ENCODE measurements around the gene PPP1R1C. TPM values are rescaled to one million over a fixed set of nuclear protein-coding genes. Genes with fewer than 3 reads are reported as not detected.

PPP1R1C gene
- total and polyA plus RNA-seq, 2 experiments from 2014 or later: 3.5 to 18.8 TPM

DNA sequence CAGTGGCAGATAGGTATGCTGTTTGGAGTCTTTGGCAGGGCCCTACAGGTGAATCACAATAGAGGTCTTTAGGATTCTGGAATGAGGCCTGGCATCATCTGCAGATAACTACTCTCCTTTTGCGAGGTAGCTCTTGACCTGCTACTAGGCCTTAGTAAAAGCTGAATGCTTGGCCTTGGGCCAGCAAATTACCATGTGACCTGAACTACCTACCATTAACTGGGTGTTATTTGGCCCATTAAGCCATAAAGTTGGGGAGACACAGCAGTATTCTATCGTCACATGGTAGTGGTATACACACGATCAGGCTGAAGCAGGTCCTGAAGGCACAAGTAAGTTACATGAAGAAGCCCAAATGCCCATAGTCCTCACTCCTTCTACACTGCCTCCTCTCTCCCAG is 178.2 kb downstream of the PPP1R1C start:
- Histone ChIP-seq H3K79me2 (replicated peaks; ENCODE audit: insufficient read depth) (no peaks in the 10 kb centered on the region), H3K4me2 (no peak overlapping the region), H3K27ac (ENCODE audit: low read depth) (no peak overlapping the region), H3F3A (replicated peaks; ENCODE audit: low read depth) (no peaks in the 10 kb centered on the region), H3K36me3 (ENCODE audit: insufficient read depth) (no peaks in the 10 kb centered on the region), H4K20me1 (replicated peaks; ENCODE audit: insufficient read depth) (no peaks in the 10 kb centered on the region), H3K4me3 (no peak overlapping the region), H3K27me3 (ENCODE audit: insufficient read depth) (no peaks in the 10 kb centered on the region), H2AFZ (no peak overlapping the region), H3K4me1 (ENCODE audit: insufficient read depth) (no peaks in the 10 kb centered on the region), H3K9me2 (ENCODE audit: insufficient read depth) (peaks cover 8% of the 10 kb centered on the region; the same call in 1 of the 2 replicates)
- no peak overlapping the region for H3K4me3 Mint-ChIP-seq
- H3K9me3 Mint-ChIP-seq: no peaks in the 10 kb centered on the region
- no peak for DNase-seq (ENCODE audit: low spot score)
- TF ChIP-seq, protein P1, sequence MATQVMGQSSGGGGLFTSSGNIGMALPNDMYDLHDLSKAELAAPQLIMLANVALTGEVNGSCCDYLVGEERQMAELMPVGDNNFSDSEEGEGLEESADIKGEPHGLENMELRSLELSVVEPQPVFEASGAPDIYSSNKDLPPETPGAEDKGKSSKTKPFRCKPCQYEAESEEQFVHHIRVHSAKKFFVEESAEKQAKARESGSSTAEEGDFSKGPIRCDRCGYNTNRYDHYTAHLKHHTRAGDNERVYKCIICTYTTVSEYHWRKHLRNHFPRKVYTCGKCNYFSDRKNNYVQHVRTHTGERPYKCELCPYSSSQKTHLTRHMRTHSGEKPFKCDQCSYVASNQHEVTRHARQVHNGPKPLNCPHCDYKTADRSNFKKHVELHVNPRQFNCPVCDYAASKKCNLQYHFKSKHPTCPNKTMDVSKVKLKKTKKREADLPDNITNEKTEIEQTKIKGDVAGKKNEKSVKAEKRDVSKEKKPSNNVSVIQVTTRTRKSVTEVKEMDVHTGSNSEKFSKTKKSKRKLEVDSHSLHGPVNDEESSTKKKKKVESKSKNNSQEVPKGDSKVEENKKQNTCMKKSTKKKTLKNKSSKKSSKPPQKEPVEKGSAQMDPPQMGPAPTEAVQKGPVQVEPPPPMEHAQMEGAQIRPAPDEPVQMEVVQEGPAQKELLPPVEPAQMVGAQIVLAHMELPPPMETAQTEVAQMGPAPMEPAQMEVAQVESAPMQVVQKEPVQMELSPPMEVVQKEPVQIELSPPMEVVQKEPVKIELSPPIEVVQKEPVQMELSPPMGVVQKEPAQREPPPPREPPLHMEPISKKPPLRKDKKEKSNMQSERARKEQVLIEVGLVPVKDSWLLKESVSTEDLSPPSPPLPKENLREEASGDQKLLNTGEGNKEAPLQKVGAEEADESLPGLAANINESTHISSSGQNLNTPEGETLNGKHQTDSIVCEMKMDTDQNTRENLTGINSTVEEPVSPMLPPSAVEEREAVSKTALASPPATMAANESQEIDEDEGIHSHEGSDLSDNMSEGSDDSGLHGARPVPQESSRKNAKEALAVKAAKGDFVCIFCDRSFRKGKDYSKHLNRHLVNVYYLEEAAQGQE (IDR thresholded peaks at IDR 0.05; ENCODE audit: unreplicated experiment): no peak
- no peak for TF ChIP-seq POLR2AphosphoS5 (IDR thresholded peaks at IDR 0.05; ENCODE audit: low read depth)
- no peak for TF ChIP-seq CREB1 (CRISPR knock-in tag; IDR thresholded peaks at IDR 0.05; ENCODE audit: low read depth)
- no peak for TF ChIP-seq JUNB (IDR thresholded peaks at IDR 0.05; ENCODE audit: unreplicated experiment)
- TF ChIP-seq, protein P2, sequence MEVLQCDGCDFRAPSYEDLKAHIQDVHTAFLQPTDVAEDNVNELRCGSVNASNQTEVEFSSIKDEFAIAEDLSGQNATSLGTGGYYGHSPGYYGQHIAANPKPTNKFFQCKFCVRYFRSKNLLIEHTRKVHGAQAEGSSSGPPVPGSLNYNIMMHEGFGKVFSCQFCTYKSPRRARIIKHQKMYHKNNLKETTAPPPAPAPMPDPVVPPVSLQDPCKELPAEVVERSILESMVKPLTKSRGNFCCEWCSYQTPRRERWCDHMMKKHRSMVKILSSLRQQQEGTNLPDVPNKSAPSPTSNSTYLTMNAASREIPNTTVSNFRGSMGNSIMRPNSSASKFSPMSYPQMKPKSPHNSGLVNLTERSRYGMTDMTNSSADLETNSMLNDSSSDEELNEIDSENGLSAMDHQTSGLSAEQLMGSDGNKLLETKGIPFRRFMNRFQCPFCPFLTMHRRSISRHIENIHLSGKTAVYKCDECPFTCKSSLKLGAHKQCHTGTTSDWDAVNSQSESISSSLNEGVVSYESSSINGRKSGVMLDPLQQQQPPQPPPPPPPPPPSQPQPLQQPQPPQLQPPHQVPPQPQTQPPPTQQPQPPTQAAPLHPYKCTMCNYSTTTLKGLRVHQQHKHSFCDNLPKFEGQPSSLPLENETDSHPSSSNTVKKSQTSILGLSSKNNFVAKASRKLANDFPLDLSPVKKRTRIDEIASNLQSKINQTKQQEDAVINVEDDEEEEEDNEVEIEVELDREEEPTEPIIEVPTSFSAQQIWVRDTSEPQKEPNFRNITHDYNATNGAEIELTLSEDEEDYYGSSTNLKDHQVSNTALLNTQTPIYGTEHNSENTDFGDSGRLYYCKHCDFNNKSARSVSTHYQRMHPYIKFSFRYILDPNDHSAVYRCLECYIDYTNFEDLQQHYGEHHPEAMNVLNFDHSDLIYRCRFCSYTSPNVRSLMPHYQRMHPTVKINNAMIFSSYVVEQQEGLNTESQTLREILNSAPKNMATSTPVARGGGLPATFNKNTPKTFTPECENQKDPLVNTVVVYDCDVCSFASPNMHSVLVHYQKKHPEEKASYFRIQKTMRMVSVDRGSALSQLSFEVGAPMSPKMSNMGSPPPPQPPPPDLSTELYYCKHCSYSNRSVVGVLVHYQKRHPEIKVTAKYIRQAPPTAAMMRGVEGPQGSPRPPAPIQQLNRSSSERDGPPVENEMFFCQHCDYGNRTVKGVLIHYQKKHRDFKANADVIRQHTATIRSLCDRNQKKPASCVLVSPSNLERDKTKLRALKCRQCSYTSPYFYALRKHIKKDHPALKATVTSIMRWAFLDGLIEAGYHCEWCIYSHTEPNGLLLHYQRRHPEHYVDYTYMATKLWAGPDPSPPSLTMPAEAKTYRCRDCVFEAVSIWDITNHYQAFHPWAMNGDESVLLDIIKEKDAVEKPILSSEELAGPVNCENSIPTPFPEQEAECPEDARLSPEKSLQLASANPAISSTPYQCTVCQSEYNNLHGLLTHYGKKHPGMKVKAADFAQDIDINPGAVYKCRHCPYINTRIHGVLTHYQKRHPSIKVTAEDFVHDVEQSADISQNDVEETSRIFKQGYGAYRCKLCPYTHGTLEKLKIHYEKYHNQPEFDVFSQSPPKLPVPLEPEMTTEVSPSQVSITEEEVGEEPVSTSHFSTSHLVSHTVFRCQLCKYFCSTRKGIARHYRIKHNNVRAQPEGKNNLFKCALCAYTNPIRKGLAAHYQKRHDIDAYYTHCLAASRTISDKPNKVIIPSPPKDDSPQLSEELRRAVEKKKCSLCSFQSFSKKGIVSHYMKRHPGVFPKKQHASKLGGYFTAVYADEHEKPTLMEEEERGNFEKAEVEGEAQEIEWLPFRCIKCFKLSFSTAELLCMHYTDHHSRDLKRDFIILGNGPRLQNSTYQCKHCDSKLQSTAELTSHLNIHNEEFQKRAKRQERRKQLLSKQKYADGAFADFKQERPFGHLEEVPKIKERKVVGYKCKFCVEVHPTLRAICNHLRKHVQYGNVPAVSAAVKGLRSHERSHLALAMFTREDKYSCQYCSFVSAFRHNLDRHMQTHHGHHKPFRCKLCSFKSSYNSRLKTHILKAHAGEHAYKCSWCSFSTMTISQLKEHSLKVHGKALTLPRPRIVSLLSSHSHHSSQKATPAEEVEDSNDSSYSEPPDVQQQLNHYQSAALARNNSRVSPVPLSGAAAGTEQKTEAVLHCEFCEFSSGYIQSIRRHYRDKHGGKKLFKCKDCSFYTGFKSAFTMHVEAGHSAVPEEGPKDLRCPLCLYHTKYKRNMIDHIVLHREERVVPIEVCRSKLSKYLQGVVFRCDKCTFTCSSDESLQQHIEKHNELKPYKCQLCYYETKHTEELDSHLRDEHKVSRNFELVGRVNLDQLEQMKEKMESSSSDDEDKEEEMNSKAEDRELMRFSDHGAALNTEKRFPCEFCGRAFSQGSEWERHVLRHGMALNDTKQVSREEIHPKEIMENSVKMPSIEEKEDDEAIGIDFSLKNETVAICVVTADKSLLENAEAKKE (CRISPR knock-in tag; IDR thresholded peaks at IDR 0.05): no peak
- no peak for TF ChIP-seq STAT1 (IDR thresholded peaks at IDR 0.05; ENCODE audit: unreplicated experiment)
- no peak for TF ChIP-seq NANOG (IDR thresholded peaks at IDR 0.05; ENCODE audit: borderline replicate concordance)
- no peak for TF ChIP-seq ZNF114 (CRISPR knock-in tag; IDR thresholded peaks at IDR 0.05)
- TF ChIP-seq, protein P3, sequence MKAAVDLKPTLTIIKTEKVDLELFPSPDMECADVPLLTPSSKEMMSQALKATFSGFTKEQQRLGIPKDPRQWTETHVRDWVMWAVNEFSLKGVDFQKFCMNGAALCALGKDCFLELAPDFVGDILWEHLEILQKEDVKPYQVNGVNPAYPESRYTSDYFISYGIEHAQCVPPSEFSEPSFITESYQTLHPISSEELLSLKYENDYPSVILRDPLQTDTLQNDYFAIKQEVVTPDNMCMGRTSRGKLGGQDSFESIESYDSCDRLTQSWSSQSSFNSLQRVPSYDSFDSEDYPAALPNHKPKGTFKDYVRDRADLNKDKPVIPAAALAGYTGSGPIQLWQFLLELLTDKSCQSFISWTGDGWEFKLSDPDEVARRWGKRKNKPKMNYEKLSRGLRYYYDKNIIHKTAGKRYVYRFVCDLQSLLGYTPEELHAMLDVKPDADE (IDR thresholded peaks at IDR 0.05): no peak
- no peak for TF ChIP-seq EZH2phosphoT487 (IDR thresholded peaks at IDR 0.05; ENCODE audit: unreplicated experiment)
- no peak for TF ChIP-seq ZNF331 (CRISPR knock-in tag; IDR thresholded peaks at IDR 0.05; ENCODE audit: low read depth)
- TF ChIP-seq EZH2 (IDR thresholded peaks at IDR 0.05; ENCODE audit: low read depth, unreplicated experiment): no peak
- TF ChIP-seq, protein P4, sequence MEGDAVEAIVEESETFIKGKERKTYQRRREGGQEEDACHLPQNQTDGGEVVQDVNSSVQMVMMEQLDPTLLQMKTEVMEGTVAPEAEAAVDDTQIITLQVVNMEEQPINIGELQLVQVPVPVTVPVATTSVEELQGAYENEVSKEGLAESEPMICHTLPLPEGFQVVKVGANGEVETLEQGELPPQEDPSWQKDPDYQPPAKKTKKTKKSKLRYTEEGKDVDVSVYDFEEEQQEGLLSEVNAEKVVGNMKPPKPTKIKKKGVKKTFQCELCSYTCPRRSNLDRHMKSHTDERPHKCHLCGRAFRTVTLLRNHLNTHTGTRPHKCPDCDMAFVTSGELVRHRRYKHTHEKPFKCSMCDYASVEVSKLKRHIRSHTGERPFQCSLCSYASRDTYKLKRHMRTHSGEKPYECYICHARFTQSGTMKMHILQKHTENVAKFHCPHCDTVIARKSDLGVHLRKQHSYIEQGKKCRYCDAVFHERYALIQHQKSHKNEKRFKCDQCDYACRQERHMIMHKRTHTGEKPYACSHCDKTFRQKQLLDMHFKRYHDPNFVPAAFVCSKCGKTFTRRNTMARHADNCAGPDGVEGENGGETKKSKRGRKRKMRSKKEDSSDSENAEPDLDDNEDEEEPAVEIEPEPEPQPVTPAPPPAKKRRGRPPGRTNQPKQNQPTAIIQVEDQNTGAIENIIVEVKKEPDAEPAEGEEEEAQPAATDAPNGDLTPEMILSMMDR (conservative IDR thresholded peaks at IDR 0.05; ENCODE audit: low read depth in 2 of 2): no peak
- H3K27ac Mint-ChIP-seq: no peak overlapping the region
- H3K27me3 Mint-ChIP-seq (ENCODE audit: insufficient read depth, low read depth, poor library complexity): no peaks in the 10 kb centered on the region
- H3K36me3 Mint-ChIP-seq (ENCODE audit: low read depth): no peaks in the 10 kb centered on the region
- ATAC-seq: no peak
- H3K4me1 Mint-ChIP-seq: no peaks in the 10 kb centered on the region

Data from GM23338 (cell line).